CD4-positive, alpha-beta T cell treated with Interleukin-15 for 4 hours (primary cell): ENCODE measurements around the gene TBXA2R.

Experiments
- DNase-seq: peaks from one replicate; pipeline ENCODE4 v3.0.0-alpha.2; 2020; ENCODE audit warnings: low spot score

The TBXA2R gene

DNA sequence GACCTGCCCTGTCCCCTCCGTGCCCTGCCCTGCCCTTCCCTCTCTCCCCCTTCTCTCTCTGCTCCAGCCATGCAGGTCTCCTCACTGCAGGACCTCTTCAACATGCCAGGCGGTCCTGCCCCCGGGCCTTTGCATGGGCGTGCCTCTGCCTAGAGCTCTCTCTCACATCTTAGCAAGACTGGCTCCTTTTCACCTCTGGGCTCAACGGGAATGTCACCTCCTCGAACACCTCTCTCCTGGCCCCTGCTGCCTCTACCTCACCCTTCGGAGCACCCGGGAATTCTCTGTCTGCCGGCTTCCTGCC is 54.9 kb downstream of the TBXA2R start:
- no peak for DNase-seq

GRCh38 chr19:3550947-3551791 is 55.5 kb downstream of the TBXA2R start:
- DNase-seq: no peak

- DNase-seq: no peak
Observed at GRCh38 chr19:3549816-3550215, 56.9 kb downstream of the TBXA2R start.

DNA sequence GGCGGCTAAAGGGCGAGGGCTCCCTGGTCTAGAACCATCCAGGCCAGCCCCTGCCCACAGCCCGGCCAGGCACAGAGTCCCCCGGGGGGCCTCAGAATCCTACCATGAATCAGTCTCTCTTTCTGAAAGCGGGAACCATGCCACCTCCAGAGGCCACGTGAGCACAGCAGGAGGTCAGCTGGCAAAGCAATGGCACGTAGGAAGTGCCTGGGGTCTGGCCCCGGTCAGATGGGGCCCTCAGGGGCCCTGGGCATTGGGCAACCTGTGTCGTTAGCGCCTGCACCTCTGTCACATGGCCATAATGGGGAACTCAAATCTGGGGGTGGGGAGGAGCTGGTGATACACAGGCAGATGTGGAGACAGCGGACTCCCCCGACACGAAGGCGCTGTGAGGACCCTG is 58.1 kb downstream of the TBXA2R start:
- DNase-seq: no peak

GRCh38 chr19:3547767-3548282 is 58.9 kb downstream of the TBXA2R start:
- DNase-seq: no peak

DNA sequence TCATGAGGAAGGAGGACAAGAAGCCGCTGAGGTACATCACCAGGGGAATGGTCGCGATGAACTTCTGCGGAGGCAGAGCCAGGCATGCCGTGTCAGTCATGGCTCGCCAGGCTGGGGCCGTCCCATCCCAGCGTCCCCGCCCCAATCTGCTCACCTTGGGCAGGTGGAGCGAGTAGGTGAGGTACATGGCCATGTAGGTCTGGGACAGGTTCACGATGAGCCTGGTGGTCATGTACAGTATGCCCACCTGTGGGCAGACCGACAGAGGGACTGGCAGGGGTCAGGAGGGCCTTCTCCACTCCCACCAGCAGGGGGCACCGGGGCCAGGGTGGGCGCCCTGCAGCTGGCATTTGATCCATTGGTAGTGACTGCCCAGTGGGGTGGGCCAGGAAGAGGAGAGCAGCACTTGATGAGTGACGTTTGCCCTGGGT is 59.4 kb downstream of the TBXA2R start:
- peak; percentile 16 for DNase-seq

DNA sequence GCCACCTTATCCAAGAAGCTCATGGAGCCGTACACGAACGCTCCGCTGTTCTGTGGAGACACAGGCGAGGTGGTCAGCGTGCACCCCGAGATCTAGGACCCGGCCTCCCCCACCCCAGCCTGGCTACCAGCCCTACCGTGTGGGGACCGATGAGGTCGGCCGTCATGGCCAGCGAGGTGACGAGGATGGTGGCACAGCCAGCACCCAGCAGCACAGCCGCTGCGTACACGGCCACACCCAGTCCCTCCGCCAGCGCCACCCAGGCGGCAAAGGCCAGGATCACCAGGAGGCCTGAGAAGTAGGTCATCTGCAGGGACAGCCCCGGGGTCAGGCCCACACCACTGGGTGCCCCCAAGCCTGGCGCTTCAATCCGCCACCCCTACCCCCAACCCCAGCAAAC is 60.6 kb downstream of the TBXA2R start:
- no peak for DNase-seq

- DNase-seq: no peak
Observed at GRCh38 chr19:3545669-3546034, 61.0 kb downstream of the TBXA2R start.

DNA sequence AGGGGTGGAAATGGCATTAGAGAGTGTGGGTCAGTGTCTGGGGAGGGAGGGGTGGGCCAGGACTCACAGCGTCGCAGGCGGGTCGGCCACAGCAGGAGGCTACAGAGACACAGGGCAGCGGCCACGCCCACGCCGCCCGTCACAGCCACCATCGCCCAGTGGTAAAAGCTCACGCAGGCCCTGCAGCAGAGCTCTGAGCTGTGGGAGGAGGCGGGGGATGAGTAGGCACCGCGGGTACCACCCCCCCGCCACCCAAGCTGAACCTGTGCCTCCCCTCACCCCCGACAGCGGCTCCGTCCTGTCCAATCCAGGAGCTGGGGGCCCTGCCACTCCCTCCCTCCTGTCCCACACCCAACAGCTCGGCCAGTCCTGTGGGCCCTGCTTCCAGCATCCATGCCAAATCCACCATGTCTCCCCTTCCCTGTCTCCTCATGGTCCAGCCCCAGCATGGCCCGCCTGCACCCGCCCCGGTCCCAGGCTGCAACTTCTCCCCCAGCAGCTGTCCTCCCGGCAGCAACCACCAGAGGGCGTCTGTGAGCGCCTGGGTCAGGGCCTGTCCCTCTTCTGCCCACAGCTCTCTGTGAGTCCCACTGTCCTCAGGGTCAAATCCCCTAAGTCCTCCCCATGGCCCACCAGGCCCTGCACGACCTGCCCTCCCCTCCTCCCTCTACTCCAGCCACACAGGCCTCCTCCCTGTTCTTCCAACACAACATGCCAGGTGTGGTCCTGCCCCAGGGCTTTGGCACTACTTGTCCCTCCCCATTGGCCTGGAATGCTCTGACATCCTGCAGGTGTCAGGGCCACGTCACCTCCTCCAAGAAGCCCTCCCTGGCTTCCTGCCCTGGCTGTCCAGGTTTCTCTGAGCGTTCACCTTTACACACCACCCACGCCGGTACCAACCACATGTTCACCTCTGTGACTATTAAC is 61.7 kb downstream of the TBXA2R start:
- DNase-seq: peak; percentile 75
